ENCODE results near the gene E2F8.
"Not testable (repeated sequence)": the region's sequence is repeated elsewhere in the genome, so short reads cannot be mapped to it uniquely, and the experiment has no call there.

- TF ChIP-seq POLR2AphosphoS5 (IDR thresholded peaks at IDR 0.05); POLR2A (IDR thresholded peaks at IDR 0.05; ENCODE audit: low read depth); EP300 (IDR thresholded peaks at IDR 0.05): not testable (repeated sequence)
- TF ChIP-seq, protein P1, sequence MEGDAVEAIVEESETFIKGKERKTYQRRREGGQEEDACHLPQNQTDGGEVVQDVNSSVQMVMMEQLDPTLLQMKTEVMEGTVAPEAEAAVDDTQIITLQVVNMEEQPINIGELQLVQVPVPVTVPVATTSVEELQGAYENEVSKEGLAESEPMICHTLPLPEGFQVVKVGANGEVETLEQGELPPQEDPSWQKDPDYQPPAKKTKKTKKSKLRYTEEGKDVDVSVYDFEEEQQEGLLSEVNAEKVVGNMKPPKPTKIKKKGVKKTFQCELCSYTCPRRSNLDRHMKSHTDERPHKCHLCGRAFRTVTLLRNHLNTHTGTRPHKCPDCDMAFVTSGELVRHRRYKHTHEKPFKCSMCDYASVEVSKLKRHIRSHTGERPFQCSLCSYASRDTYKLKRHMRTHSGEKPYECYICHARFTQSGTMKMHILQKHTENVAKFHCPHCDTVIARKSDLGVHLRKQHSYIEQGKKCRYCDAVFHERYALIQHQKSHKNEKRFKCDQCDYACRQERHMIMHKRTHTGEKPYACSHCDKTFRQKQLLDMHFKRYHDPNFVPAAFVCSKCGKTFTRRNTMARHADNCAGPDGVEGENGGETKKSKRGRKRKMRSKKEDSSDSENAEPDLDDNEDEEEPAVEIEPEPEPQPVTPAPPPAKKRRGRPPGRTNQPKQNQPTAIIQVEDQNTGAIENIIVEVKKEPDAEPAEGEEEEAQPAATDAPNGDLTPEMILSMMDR (IDR thresholded peaks at IDR 0.05) = not testable (repeated sequence)
Observed at GRCh38 chr11:19273219-19273618, 32.5 kb upstream of the E2F8 start.

Data from esophagus muscularis mucosa (tissue), 4 donors.